Trophoblast cell (in vitro differentiated cells and primary cell): ENCODE measurements around the gene TINAGL1.

Experiments
- DNase-seq, 2 donors: peaks; one replicate each; pipeline ENCODE4 v3.0.0-alpha.2; 2016
- H2AFZ ChIP-seq: 2 replicates; pipeline ENCODE4 v1.6.1; 2013; ENCODE audit warnings: low read length, moderate library complexity, mild to moderate bottlenecking; ENCODE audit not compliant: insufficient read depth, poor library complexity
- H2AK5ac ChIP-seq: 2 replicates; pipeline ENCODE4 v1.6.1; 2013; ENCODE audit warnings: mild to moderate bottlenecking, low read length
- H2BK120ac ChIP-seq: 2 replicates; pipeline ENCODE4 v1.6.1; 2013; ENCODE audit warnings: low read length, mild to moderate bottlenecking, moderate library complexity; ENCODE audit not compliant: insufficient read depth, poor library complexity
- H2BK12ac ChIP-seq: 2 replicates; pipeline ENCODE4 v1.6.1; 2013; ENCODE audit warnings: mild to moderate bottlenecking, low read length, moderate library complexity
- H2BK5ac ChIP-seq: 2 replicates; pipeline ENCODE4 v1.6.1; 2013; ENCODE audit warnings: low read length, low read depth, moderate library complexity, mild to moderate bottlenecking; ENCODE audit not compliant: poor library complexity
- H3K14ac ChIP-seq: 2 replicates; pipeline ENCODE4 v1.6.1; 2013; ENCODE audit warnings: mild to moderate bottlenecking, low read length
- H3K18ac ChIP-seq: 2 replicates; pipeline ENCODE4 v1.6.1; 2013; ENCODE audit warnings: mild to moderate bottlenecking, low read length
- H3K23ac ChIP-seq: 2 replicates; pipeline ENCODE4 v1.6.1; 2013; ENCODE audit warnings: low read length
- H3K27ac ChIP-seq: 2 replicates; pipeline ENCODE4 v1.5.1; 2013; ENCODE audit warnings: low read depth, mild to moderate bottlenecking, inconsistent platforms, low read length, moderate library complexity
- H3K27me3 ChIP-seq: 2 replicates; pipeline ENCODE4 v1.6.1; 2013; ENCODE audit warnings: inconsistent platforms, mild to moderate bottlenecking, low read length, moderate library complexity; ENCODE audit not compliant: insufficient read depth
- H3K36me3 ChIP-seq, 2 experiments: 1 replicate in 1 of 2; 2 replicates in 1 of 2; pipeline ENCODE4 v1.6.1; 2013; ENCODE audit warnings: low read length in 2 of 2, mild to moderate bottlenecking in 2 of 2, moderate library complexity in 1 of 2; ENCODE audit not compliant: insufficient read depth in 2 of 2, control insufficient read depth in 1 of 2
- H3K4ac ChIP-seq: 2 replicates; pipeline ENCODE4 v1.6.1; 2013; ENCODE audit warnings: low read depth, mild to moderate bottlenecking, low read length, moderate library complexity
- H3K4me1 ChIP-seq, 2 experiments: 1 replicate in 1 of 2; 2 replicates in 1 of 2; pipeline ENCODE4 v1.6.1; 2013; ENCODE audit warnings: low read length in 2 of 2, mild to moderate bottlenecking in 2 of 2, moderate library complexity in 1 of 2; ENCODE audit not compliant: insufficient read depth in 2 of 2, control insufficient read depth in 1 of 2
- H3K4me2 ChIP-seq: 2 replicates; pipeline ENCODE4 v1.6.1; 2013; ENCODE audit warnings: inconsistent platforms, mild to moderate bottlenecking, low read length, moderate library complexity
- H3K4me3 ChIP-seq: 2 replicates; pipeline ENCODE4 v1.5.1; 2013; ENCODE audit warnings: mild to moderate bottlenecking, low read depth, low read length, inconsistent platforms
- H3K79me1 ChIP-seq: one replicate; pipeline ENCODE4 v1.6.1; 2013; ENCODE audit warnings: low read length
- H3K79me2 ChIP-seq: 2 replicates; pipeline ENCODE4 v1.6.1; 2013; ENCODE audit warnings: low read length, mild to moderate bottlenecking; ENCODE audit not compliant: control insufficient read depth, insufficient read depth, poor library complexity
- H3K9ac ChIP-seq: 2 replicates; pipeline ENCODE4 v1.6.1; 2013; ENCODE audit warnings: mild to moderate bottlenecking, low read length
- H3K9me3 ChIP-seq: 2 replicates; pipeline ENCODE4 v1.6.1; 2013; ENCODE audit warnings: low read depth, mild to moderate bottlenecking, control low read depth, inconsistent platforms, low read length; ENCODE audit not compliant: insufficient read depth
- H4K12ac ChIP-seq: 2 replicates; pipeline ENCODE4 v1.6.1; 2013; ENCODE audit warnings: low read depth, mild to moderate bottlenecking, low read length, moderate library complexity
- H4K8ac ChIP-seq: 2 replicates; pipeline ENCODE4 v1.6.1; 2013; ENCODE audit warnings: low read depth, mild to moderate bottlenecking, low read length, moderate library complexity
- H4K91ac ChIP-seq: one replicate; pipeline ENCODE4 v1.6.1; 2013; ENCODE audit warnings: low read depth, mild to moderate bottlenecking, low read length, moderate library complexity
- WGBS: extraction: QIAGEN DNeasy Blood & Tissue Kit; methylation state at CpG from one replicate; pipeline ENCODE4 v1.1.7; 2013; ENCODE audit warnings: missing lambda C conversion rate; ENCODE audit not compliant: insufficient read length, insufficient coverage; ENCODE audit errors: extremely low coverage; 5-methylcytosine and 5-hydroxymethylcytosine counted together

Gene TINAGL1

DNA sequence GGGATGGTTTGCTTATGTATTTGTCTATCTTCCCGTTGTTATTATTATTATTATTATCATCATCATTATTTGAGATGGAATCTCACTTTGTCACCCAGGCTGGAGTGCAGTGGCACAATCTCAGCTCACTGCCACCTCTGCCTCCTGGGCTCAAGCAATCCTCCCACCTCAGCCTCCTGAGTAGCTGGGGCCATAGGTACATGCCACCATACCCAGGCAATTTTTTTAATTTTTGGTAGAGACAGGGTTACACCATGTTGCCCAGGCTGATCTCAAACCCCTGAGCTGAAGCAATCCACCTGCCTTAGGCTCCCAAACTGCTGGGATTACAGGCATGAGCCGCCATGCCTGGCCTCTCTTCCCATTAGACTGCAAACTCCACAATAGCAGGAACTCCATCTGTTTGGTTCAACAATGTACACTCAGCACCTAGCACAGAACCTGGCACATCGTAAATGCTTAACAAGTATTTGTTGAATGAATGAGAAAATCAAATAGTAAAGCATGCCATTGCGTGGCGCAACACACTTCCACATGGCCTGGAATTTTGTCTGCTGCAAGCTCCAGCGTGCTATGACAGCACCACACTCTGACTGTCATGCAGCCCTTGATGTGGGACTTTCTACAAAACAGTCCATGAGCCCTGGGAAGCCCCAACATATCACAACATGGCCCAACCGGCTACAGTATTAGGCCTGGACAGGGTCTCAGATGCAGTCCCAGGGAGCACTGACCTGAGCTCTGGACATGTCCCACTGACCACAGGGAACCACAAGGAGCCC lies 3.8 kb upstream of the TINAGL1 start:
- H3K4me2 ChIP-seq: no peak overlapping the region
- H3K79me2 ChIP-seq: peaks cover 30% of the 10 kb centered on the region
- H3K9ac ChIP-seq: no peak overlapping the region
- H3K79me1 ChIP-seq: peaks cover 67% of the 10 kb centered on the region
- H2AFZ ChIP-seq: peak overlapping the region; percentile 10
- H2BK120ac ChIP-seq: peak overlapping the region; percentile 77
- peak overlapping the region; percentile 75 for H3K27ac ChIP-seq
- peak overlapping the region; percentile 68 for H3K14ac ChIP-seq
- WGBS: no CpG with 5 or more reads among the region's 7 CpGs
- H4K12ac ChIP-seq: no peak overlapping the region
- peak overlapping the region; percentile 58 for H4K8ac ChIP-seq
- H2AK5ac ChIP-seq: peak overlapping the region; percentile 87
- H3K4me3 ChIP-seq: no peak overlapping the region
- H3K23ac ChIP-seq: no peak overlapping the region
- no peaks in the 10 kb centered on the region for H3K27me3 ChIP-seq
- peak overlapping the region; percentile 90 for H2BK5ac ChIP-seq
- H3K18ac ChIP-seq: peak overlapping the region; percentile 48
- peak; percentile 96 for DNase-seq
- peak overlapping the region; percentile 91 for H4K91ac ChIP-seq
- no peaks in the 10 kb centered on the region for H3K36me3 ChIP-seq
- H3K4ac ChIP-seq: peak overlapping the region; percentile 56
- no peaks in the 10 kb centered on the region for H3K9me3 ChIP-seq
- H2BK12ac ChIP-seq: peak overlapping the region; percentile 90
- peaks cover 51 to 71% of the 10 kb centered on the region in 2 experiments for H3K4me1 ChIP-seq

DNA sequence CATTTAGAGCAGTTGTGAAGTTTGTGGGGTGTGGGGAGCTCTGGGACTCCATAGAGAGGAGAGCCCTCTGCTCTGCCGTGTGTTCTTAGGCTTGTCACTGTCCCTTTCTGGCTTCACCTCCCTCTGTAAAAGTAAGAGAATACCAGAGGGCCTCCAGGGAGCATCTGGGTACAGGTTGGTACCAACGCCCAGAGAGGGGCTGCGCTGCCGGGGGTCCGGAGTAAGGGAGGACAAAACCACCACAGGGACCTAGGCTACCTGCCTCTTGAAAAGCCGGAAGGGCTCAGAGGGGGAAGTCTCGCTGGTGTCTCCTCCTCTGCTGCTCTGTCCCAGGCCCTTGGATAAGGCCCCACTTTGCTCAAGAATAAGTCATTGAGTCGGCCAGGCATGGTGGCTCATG lies 3.1 kb upstream of the TINAGL1 start:
- H3K79me2 ChIP-seq: peaks cover 33% of the 10 kb centered on the region
- no peak for DNase-seq
- H3K27ac ChIP-seq: peak overlapping the region; percentile 75
- no peaks in the 10 kb centered on the region for H3K27me3 ChIP-seq
- H2AK5ac ChIP-seq: peak overlapping the region; percentile 87
- peak overlapping the region; percentile 56 for H3K4ac ChIP-seq
- H2AFZ ChIP-seq: peak overlapping the region; percentile 38
- H3K79me1 ChIP-seq: peaks cover 67% of the 10 kb centered on the region
- peak overlapping the region; percentile 90 for H2BK12ac ChIP-seq
- peak overlapping the region; percentile 58 for H4K8ac ChIP-seq
- peak overlapping the region; percentile 77 for H2BK120ac ChIP-seq
- no peak overlapping the region for H3K9ac ChIP-seq
- H3K14ac ChIP-seq: peak overlapping the region; percentile 68
- H3K18ac ChIP-seq: peak overlapping the region; percentile 48
- peak overlapping the region; percentile 90 for H2BK5ac ChIP-seq
- H3K36me3 ChIP-seq: no peaks in the 10 kb centered on the region
- no peaks in the 10 kb centered on the region for H3K9me3 ChIP-seq
- WGBS: no CpG with 5 or more reads among the region's 8 CpGs
- H3K4me1 ChIP-seq: peaks cover 53 to 74% of the 10 kb centered on the region in 2 experiments
- no peak overlapping the region for H4K12ac ChIP-seq
- no peak overlapping the region for H3K4me2 ChIP-seq
- H3K23ac ChIP-seq: no peak overlapping the region
- no peak overlapping the region for H3K4me3 ChIP-seq
- peak overlapping the region; percentile 91 for H4K91ac ChIP-seq

DNA sequence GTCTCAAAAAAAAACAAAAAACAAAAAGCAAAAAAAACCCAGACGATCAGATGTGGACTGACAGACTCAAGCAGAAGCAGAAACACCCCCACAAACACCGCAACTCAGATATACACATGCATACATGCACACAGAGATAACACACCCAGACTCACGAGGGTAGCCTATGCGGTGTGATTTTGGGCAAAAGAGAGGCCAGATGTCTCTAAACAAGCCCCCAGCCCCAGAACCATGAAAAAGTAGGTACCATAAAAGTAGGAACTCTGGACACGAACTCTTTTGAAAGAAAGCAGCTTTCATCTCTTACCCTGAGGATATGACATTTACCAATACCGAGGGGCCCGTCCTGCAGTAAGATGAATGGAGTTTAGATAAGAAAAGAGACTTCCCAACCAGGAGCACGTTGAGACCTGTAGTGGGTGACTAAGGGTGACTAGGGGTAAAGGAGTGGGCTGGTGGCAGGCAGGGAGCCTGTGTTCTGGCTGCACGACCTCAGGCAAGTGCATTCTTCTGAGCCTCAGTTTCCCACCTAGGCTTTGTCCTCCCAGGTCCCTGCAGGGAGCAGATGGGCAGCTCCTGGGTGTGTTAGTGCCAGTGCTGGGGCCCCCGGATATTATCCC lies 1.5 kb upstream of the TINAGL1 start:
- H3K27ac ChIP-seq: peak overlapping the region; percentile 95
- peak overlapping the region; percentile 70 for H2AK5ac ChIP-seq
- peaks cover 38% of the 10 kb centered on the region for H3K79me2 ChIP-seq
- H2AFZ ChIP-seq: no peak overlapping the region
- H3K9me3 ChIP-seq: no peaks in the 10 kb centered on the region
- no peak overlapping the region for H3K4me3 ChIP-seq
- H2BK120ac ChIP-seq: peak overlapping the region; percentile 74
- no peak overlapping the region for H3K23ac ChIP-seq
- H2BK5ac ChIP-seq: peak overlapping the region; percentile 69
- no CpG with 5 or more reads among the region's 10 CpGs for WGBS
- peak overlapping the region; percentile 87 for H4K91ac ChIP-seq
- H3K27me3 ChIP-seq: no peaks in the 10 kb centered on the region
- peaks cover 62% of the 10 kb centered on the region for H3K79me1 ChIP-seq
- peak overlapping the region; percentile 36 for H3K18ac ChIP-seq
- peak overlapping the region; percentile 56 for H3K14ac ChIP-seq
- peak overlapping the region; percentile 36 for H3K4me2 ChIP-seq
- peaks cover 2 to 4% of the 10 kb centered on the region in 2 experiments for H3K36me3 ChIP-seq
- H4K8ac ChIP-seq: peak overlapping the region; percentile 34
- H3K9ac ChIP-seq: peak overlapping the region; percentile 45
- peaks cover 53 to 71% of the 10 kb centered on the region in 2 experiments for H3K4me1 ChIP-seq
- peak overlapping the region; percentile 6 for H3K4ac ChIP-seq
- peak overlapping the region; percentile 61 for H2BK12ac ChIP-seq
- no peak overlapping the region for H4K12ac ChIP-seq
- DNase-seq: peak in 1 of 2 donors; percentile 47

DNA sequence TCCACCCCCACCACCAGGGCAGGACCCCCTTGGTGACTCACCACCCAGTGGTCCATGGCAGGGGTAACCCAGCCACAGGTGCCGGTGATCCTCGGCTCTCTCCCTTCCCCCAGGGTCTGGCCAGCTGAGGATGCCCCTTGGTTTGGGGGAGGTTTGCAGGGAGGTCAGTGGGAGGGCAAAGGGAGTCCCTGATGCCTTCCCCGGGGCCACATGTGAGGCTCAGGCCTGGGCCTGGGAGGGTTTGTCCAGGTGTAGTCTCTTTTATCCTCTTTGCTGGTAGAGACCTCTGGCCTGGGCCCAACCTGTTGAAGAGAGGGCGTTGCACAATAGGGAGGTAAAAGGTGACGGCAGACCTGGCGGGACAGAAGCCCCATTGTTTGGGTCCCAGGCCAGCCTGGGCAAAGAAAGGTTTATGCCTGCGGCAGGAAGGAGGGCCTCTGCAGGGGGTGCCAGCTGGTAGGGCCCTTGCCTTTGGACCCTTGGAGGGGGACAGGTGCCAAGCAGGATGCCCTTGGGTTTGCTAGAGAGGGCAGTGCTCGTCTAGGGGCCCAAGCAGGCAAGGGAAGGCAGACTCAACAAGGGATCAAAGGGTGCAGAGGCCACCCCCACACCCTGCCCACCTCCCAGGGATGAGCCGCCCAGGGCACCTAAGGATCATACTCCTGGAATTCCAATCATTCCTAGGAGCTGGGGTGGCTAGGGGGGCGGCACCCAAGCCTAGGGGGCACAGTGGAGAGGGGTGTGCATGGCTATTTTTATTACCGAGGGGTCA lies 760 bp upstream of the TINAGL1 start:
- peak overlapping the region; percentile 70 for H2AK5ac ChIP-seq
- WGBS: no CpG with 5 or more reads among the region's 11 CpGs

More for the DNA sequence above, 760 bp upstream of the TINAGL1 start:
- H4K8ac ChIP-seq: peak overlapping the region; percentile 80
- peak overlapping the region; percentile 95 for H3K27ac ChIP-seq
- peaks cover 36% of the 10 kb centered on the region for H3K79me2 ChIP-seq
- H2BK120ac ChIP-seq: peak overlapping the region; percentile 74
- H2AFZ ChIP-seq: peak overlapping the region; percentile 19
- peaks cover 55 to 73% of the 10 kb centered on the region in 2 experiments for H3K4me1 ChIP-seq
- peaks cover 3 to 4% of the 10 kb centered on the region in 2 experiments for H3K36me3 ChIP-seq
- H3K4ac ChIP-seq: peak overlapping the region; percentile 10
- H2BK12ac ChIP-seq: peak overlapping the region; percentile 27
- no peak overlapping the region for H3K23ac ChIP-seq
- H3K4me3 ChIP-seq: no peak overlapping the region
- H4K91ac ChIP-seq: peak overlapping the region; percentile 87
- H3K4me2 ChIP-seq: peak overlapping the region; percentile 71
- peak overlapping the region; percentile 36 for H3K18ac ChIP-seq
- peak overlapping the region; percentile 14 for H4K12ac ChIP-seq
- peak overlapping the region; percentile 56 for H3K14ac ChIP-seq
- H2BK5ac ChIP-seq: peak overlapping the region; percentile 69
- DNase-seq: peak; percentile 50 to 64
- H3K27me3 ChIP-seq: no peaks in the 10 kb centered on the region
- H3K9me3 ChIP-seq: no peaks in the 10 kb centered on the region
- no peak overlapping the region for H3K9ac ChIP-seq
- H3K79me1 ChIP-seq: peaks cover 63% of the 10 kb centered on the region
